Karpas-422 (cell line): ENCODE results near the gene SLC39A11. TPM values are rescaled to one million over a fixed set of nuclear protein-coding genes. Genes with fewer than 3 reads are reported as not detected.

Experiments used
- DNase-seq: peaks from one replicate; pipeline ENCODE4 v3.0.0-alpha.2; 2015
- H2AFZ ChIP-seq: fragments of 200-600 bp; sonication (generic); 2 replicates; pipeline ENCODE4 v1.6.1; 2014; ENCODE audit warnings: antibody characterized with exemption, low read length, mixed read lengths
- H3K27ac ChIP-seq: fragments of 200-600 bp; sonication (generic); 2 replicates; pipeline ENCODE4 v1.5.1; 2014; ENCODE audit warnings: mild to moderate bottlenecking, low read length, moderate library complexity
- H3K27me3 ChIP-seq: fragments of 200-600 bp; sonication (generic); 2 replicates; pipeline ENCODE4 v1.6.1; 2014; ENCODE audit warnings: low read length, mixed read lengths
- H3K36me3 ChIP-seq: fragments of 200-600 bp; sonication (generic); 2 replicates; pipeline ENCODE4 v1.6.1; 2014; ENCODE audit warnings: low read length, mixed read lengths; ENCODE audit not compliant: insufficient read depth
- H3K4me1 ChIP-seq: fragments of 200-600 bp; sonication (generic); 2 replicates; pipeline ENCODE4 v1.6.1; 2014; ENCODE audit warnings: mild to moderate bottlenecking, low read length, mixed read lengths
- H3K4me2 ChIP-seq: fragments of 200-600 bp; sonication (generic); 2 replicates; pipeline ENCODE4 v1.6.1; 2014; ENCODE audit warnings: low read length, low read depth, mild to moderate bottlenecking; ENCODE audit not compliant: poor library complexity, severe bottlenecking
- H3K4me3 ChIP-seq: fragments of 200-600 bp; sonication (generic); 2 replicates; pipeline ENCODE4 v1.5.1; 2014; ENCODE audit warnings: mild to moderate bottlenecking, antibody characterized with exemption, low read length, mixed read lengths
- H3K79me2 ChIP-seq: fragments of 200-600 bp; sonication (generic); 2 replicates; pipeline ENCODE4 v1.6.1; 2014; ENCODE audit warnings: mild to moderate bottlenecking, low read length, mixed read lengths
- H3K9ac ChIP-seq: fragments of 200-600 bp; sonication (generic); 2 replicates; pipeline ENCODE4 v1.6.0; 2014; ENCODE audit warnings: low read length
- H3K9me2 ChIP-seq: fragments of 200-600 bp; sonication (generic), shearing (Covaris generic); replicated peaks from 2 replicates; pipeline ENCODE4 v1.6.0; 2014; ENCODE audit warnings: mild to moderate bottlenecking, low read length, moderate library complexity; ENCODE audit not compliant: insufficient read depth
- H3K9me3 ChIP-seq: fragments of 300-700, 200-600 bp; sonication (generic); 2 replicates; pipeline ENCODE4 v1.6.1; 2014; ENCODE audit warnings: low read length, mixed read lengths
- H4K20me1 ChIP-seq: fragments of 200-600 bp; sonication (generic); 2 replicates; pipeline ENCODE4 v1.6.1; 2014; ENCODE audit warnings: mild to moderate bottlenecking, antibody characterized with exemption, low read length, low read depth; ENCODE audit not compliant: insufficient read depth
- total RNA-seq: library from RNA; depleted of rRNA; stranded (reverse); fragments of >200 nt; shearing (Covaris generic); gene quantifications from 2 replicates; pipeline ENCODE4 v1.2.3, GENCODE V29; 2014; ENCODE audit warnings: low replicate concordance

Gene SLC39A11
- total RNA-seq, 1 experiment from 2014 or later, result 49.6 TPM

GRCh38 chr17:73015722-73016276 lies 76.7 kb downstream of the SLC39A11 start:
- no peaks in the 10 kb centered on the region for H3K27me3 ChIP-seq
- no peak overlapping the region for H3K4me2 ChIP-seq
- peaks cover 47% of the 10 kb centered on the region for H3K4me1 ChIP-seq
- peak overlapping the region; percentile 56 for H3K27ac ChIP-seq
- peaks cover 86% of the 10 kb centered on the region for H3K79me2 ChIP-seq
- H3K36me3 ChIP-seq, result 0 out of 2 replicates have a peak, but pooled peaks cover 2% of the 10 kb centered on the region
- H2AFZ ChIP-seq, result no peak overlapping the region
- H4K20me1 ChIP-seq, result no peaks in the 10 kb centered on the region
- no peak for DNase-seq
- no peak overlapping the region for H3K9ac ChIP-seq
- no peaks in the 10 kb centered on the region for H3K9me2 ChIP-seq
- no peak overlapping the region for H3K4me3 ChIP-seq
- no peaks in the 10 kb centered on the region for H3K9me3 ChIP-seq

GRCh38 chr17:73013816-73014663 lies 78.4 kb downstream of the SLC39A11 start:
- no peak overlapping the region for H3K4me2 ChIP-seq
- no peaks in the 10 kb centered on the region for H3K9me3 ChIP-seq
- 0 out of 2 replicates have a peak, but pooled peaks cover 2% of the 10 kb centered on the region for H3K36me3 ChIP-seq
- peaks cover 86% of the 10 kb centered on the region for H3K79me2 ChIP-seq
- H3K27ac ChIP-seq, result peak overlapping the region; percentile 3; the same call in 1 of the 2 replicates
- H3K27me3 ChIP-seq, result no peaks in the 10 kb centered on the region
- no peak overlapping the region for H2AFZ ChIP-seq
- no peak overlapping the region for H3K4me3 ChIP-seq
- no peak overlapping the region for H3K9ac ChIP-seq
- DNase-seq, result peak; percentile 54
- H3K4me1 ChIP-seq, result peaks cover 47% of the 10 kb centered on the region
- H4K20me1 ChIP-seq, result no peaks in the 10 kb centered on the region
- no peaks in the 10 kb centered on the region for H3K9me2 ChIP-seq

GRCh38 chr17:73013301-73013700 lies 79.2 kb downstream of the SLC39A11 start:
- Histone ChIP-seq H3K36me3 (no peaks in the 10 kb centered on the region), H3K4me2 (no peak overlapping the region), H2AFZ (no peak overlapping the region), H3K27ac (peak overlapping the region; percentile 3; the same call in 1 of the 2 replicates), H3K9ac (no peak overlapping the region), H3K4me3 (no peak overlapping the region), H4K20me1 (no peaks in the 10 kb centered on the region), H3K79me2 (peaks cover 83% of the 10 kb centered on the region), H3K9me2 (no peaks in the 10 kb centered on the region), H3K9me3 (no peaks in the 10 kb centered on the region), H3K4me1 (peaks cover 47% of the 10 kb centered on the region), H3K27me3 (no peaks in the 10 kb centered on the region)
- no peak for DNase-seq

- H3K36me3 ChIP-seq, result no peaks in the 10 kb centered on the region
- no peaks in the 10 kb centered on the region for H3K9me2 ChIP-seq
- H3K4me1 ChIP-seq, result peaks cover 26% of the 10 kb centered on the region
- H4K20me1 ChIP-seq, result no peaks in the 10 kb centered on the region
- H3K4me3 ChIP-seq, result no peak overlapping the region
- H3K9me3 ChIP-seq, result no peaks in the 10 kb centered on the region
- no peak overlapping the region for H2AFZ ChIP-seq
- peaks cover 81% of the 10 kb centered on the region for H3K79me2 ChIP-seq
- H3K9ac ChIP-seq, result 0 out of 2 replicates have a peak overlapping the region, but pooled peaks have one; percentile 5
- no peak overlapping the region for H3K4me2 ChIP-seq
- H3K27me3 ChIP-seq, result no peaks in the 10 kb centered on the region
- H3K27ac ChIP-seq, result no peak overlapping the region
- no peak for DNase-seq
Observed at GRCh38 chr17:73011016-73011486, 81.4 kb downstream of the SLC39A11 start.

- Histone ChIP-seq H3K27ac (no peak overlapping the region), H3K9me3 (no peaks in the 10 kb centered on the region), H3K27me3 (no peaks in the 10 kb centered on the region), H3K4me1 (peaks cover 21% of the 10 kb centered on the region), H3K4me2 (no peak overlapping the region), H4K20me1 (no peaks in the 10 kb centered on the region), H2AFZ (no peak overlapping the region), H3K9ac (no peak overlapping the region), H3K79me2 (peaks cover 79% of the 10 kb centered on the region), H3K4me3 (no peak overlapping the region), H3K9me2 (no peaks in the 10 kb centered on the region), H3K36me3 (no peaks in the 10 kb centered on the region)
- DNase-seq, result no peak
Observed at GRCh38 chr17:73010414-73010813, 82.1 kb downstream of the SLC39A11 start.

GRCh38 chr17:73007407-73007806 lies 85.1 kb downstream of the SLC39A11 start:
- no peaks in the 10 kb centered on the region for H3K4me1 ChIP-seq
- H2AFZ ChIP-seq, result no peak overlapping the region
- no peak for DNase-seq
- no peaks in the 10 kb centered on the region for H3K9me3 ChIP-seq
- no peaks in the 10 kb centered on the region for H3K27me3 ChIP-seq
- H4K20me1 ChIP-seq, result no peaks in the 10 kb centered on the region
- H3K4me2 ChIP-seq, result no peak overlapping the region
- H3K36me3 ChIP-seq, result no peaks in the 10 kb centered on the region
- H3K27ac ChIP-seq, result no peak overlapping the region
- H3K4me3 ChIP-seq, result no peak overlapping the region
- H3K79me2 ChIP-seq, result peaks cover 76% of the 10 kb centered on the region
- no peak overlapping the region for H3K9ac ChIP-seq
- H3K9me2 ChIP-seq, result no peaks in the 10 kb centered on the region

- Histone ChIP-seq H3K36me3 (no peaks in the 10 kb centered on the region), H3K4me1 (peaks cover 5% of the 10 kb centered on the region), H3K9ac (no peak overlapping the region), H3K9me3 (no peaks in the 10 kb centered on the region), H3K79me2 (peaks cover 77% of the 10 kb centered on the region), H3K27ac (no peak overlapping the region), H2AFZ (no peak overlapping the region), H3K9me2 (no peaks in the 10 kb centered on the region), H3K27me3 (no peaks in the 10 kb centered on the region), H3K4me2 (no peak overlapping the region), H3K4me3 (no peak overlapping the region), H4K20me1 (no peaks in the 10 kb centered on the region)
- DNase-seq, result no peak
Observed at GRCh38 chr17:73005360-73005759, 87.1 kb downstream of the SLC39A11 start.

GRCh38 chr17:73003487-73003886 lies 89.0 kb downstream of the SLC39A11 start:
- Histone ChIP-seq H3K27me3 (no peaks in the 10 kb centered on the region), H3K36me3 (no peaks in the 10 kb centered on the region), H3K9me2 (no peaks in the 10 kb centered on the region), H3K4me2 (no peak overlapping the region), H3K9me3 (no peaks in the 10 kb centered on the region), H3K4me3 (no peak overlapping the region), H3K27ac (no peak overlapping the region), H3K79me2 (peaks cover 74% of the 10 kb centered on the region), H4K20me1 (no peaks in the 10 kb centered on the region), H3K4me1 (peaks cover 5% of the 10 kb centered on the region), H3K9ac (no peak overlapping the region), H2AFZ (no peak overlapping the region)
- no peak for DNase-seq
